Gastroesophageal sphincter (tissue), 3 donors: ENCODE results near the gene FMNL3.

Source experiments
- CTCF ChIP-seq, 4 experiments: fragments of 200-600 bp in 2 of 4; fragments of 450-650 bp in 2 of 4; sonication (generic) in 1 of 4; IDR thresholded peaks; one replicate each; pipeline ENCODE4 v1.5.1; 2017 to 2019; ENCODE audit warnings: antibody characterized with exemption in 4 of 4, mild to moderate bottlenecking in 2 of 4, moderate library complexity in 2 of 4
- EP300 ChIP-seq: sonication (generic); formaldehyde crosslinking; IDR thresholded peaks from one replicate; pipeline ENCODE4 v1.6.1; 2017; ENCODE audit warnings: antibody characterized with exemption, mild to moderate bottlenecking
- POLR2A ChIP-seq, 2 donors: fragments of 450-650 bp; IDR thresholded peaks; one replicate each; pipeline ENCODE4 v1.6.1; 2017; ENCODE audit warnings: antibody characterized with exemption in 2 of 2, mild to moderate bottlenecking in 2 of 2, moderate library complexity in 1 of 2

GRCh38 chr12:49636574-49636973 lies 70.6 kb downstream of the FMNL3 start:
- no peak for TF ChIP-seq CTCF (IDR thresholded peaks at IDR 0.05)
- TF ChIP-seq EP300, result no peak
- no peak for TF ChIP-seq POLR2A (IDR thresholded peaks at IDR 0.05)
